Erythroblast (primary cell): ENCODE measurements around the gene STRBP.

Experiments used
- DNase-seq, 2 experiments: peaks; one replicate each; lab custom pipeline; 2025; lab: John Stamatoyannopoulos, UW
- GATA1 ChIP-seq: IDR thresholded peaks from 2 replicates; pipeline ENCODE4 v1.6.1; 2011; ENCODE audit warnings: low read depth, mild to moderate bottlenecking, control low read depth, low read length, moderate library complexity
- POLR2A ChIP-seq: IDR thresholded peaks from 2 replicates; pipeline ENCODE4 v1.6.1; 2011; ENCODE audit warnings: mild to moderate bottlenecking, low read length

The STRBP gene

GRCh38 chr9:123138163-123138562 is 130.2 kb downstream of the STRBP start:
- DNase-seq = no peak
- no peak for TF ChIP-seq POLR2A

- DNase-seq = no peak
- TF ChIP-seq GATA1 (no peak), POLR2A (no peak)
These were observed 133.0 kb downstream of the STRBP start for GRCh38 chr9:123135430-123135829.

- TF ChIP-seq GATA1 = no peak
- no peak for DNase-seq
These were observed 135.7 kb downstream of the STRBP start for GRCh38 chr9:123132696-123133095.

GRCh38 chr9:123131993-123132392 is 136.4 kb downstream of the STRBP start:
- TF ChIP-seq POLR2A (no peak), GATA1 (no peak)
- DNase-seq = no peak

GRCh38 chr9:123131258-123131657 is 137.1 kb downstream of the STRBP start:
- TF ChIP-seq POLR2A (no peak), GATA1 (no peak)
- no peak for DNase-seq

- no peak for DNase-seq
These were observed 139.0 kb downstream of the STRBP start for GRCh38 chr9:123129423-123129822.

GRCh38 chr9:123128591-123128990 is 139.8 kb downstream of the STRBP start:
- no peak for DNase-seq
- TF ChIP-seq GATA1 (no peak), POLR2A (no peak)

More at GRCh38 chr9:123129423-123129822, 139.0 kb downstream of the STRBP start:
- TF ChIP-seq POLR2A (no peak), GATA1 (no peak)

GRCh38 chr9:123127512-123128075 is 140.8 kb downstream of the STRBP start:
- no peak for DNase-seq
- TF ChIP-seq POLR2A (no peak), GATA1 (no peak)

GRCh38 chr9:123121457-123121856 is 146.9 kb downstream of the STRBP start:
- TF ChIP-seq POLR2A (no peak), GATA1 (no peak)
- no peak for DNase-seq

GRCh38 chr9:123120953-123121352 is 147.4 kb downstream of the STRBP start:
- TF ChIP-seq GATA1 (no peak), POLR2A (no peak)
- DNase-seq = no peak

GRCh38 chr9:123120131-123120530 is 148.3 kb downstream of the STRBP start:
- no peak for DNase-seq
- TF ChIP-seq GATA1 = no peak
- TF ChIP-seq POLR2A = no peak

GRCh38 chr9:123119566-123119965 is 148.8 kb downstream of the STRBP start:
- TF ChIP-seq POLR2A (no peak), GATA1 (no peak)
- DNase-seq = no peak

GRCh38 chr9:123116036-123116435 is 152.3 kb downstream of the STRBP start:
- DNase-seq = no peak
- no peak for TF ChIP-seq GATA1
- TF ChIP-seq POLR2A = no peak

GRCh38 chr9:123115146-123115913 is 153.1 kb downstream of the STRBP start:
- DNase-seq = no peak
- TF ChIP-seq GATA1 (no peak), POLR2A (no peak)

- no peak for DNase-seq
- TF ChIP-seq POLR2A = no peak
- no peak for TF ChIP-seq GATA1
These were observed 155.2 kb downstream of the STRBP start for GRCh38 chr9:123113185-123113584.
